ENCODE data around the gene GUCY2D. TPM values are rescaled to one million over a fixed set of nuclear protein-coding genes. Genes with fewer than 3 reads are reported as not detected.

The GUCY2D gene
- total RNA-seq, 2 donors from 2014 or later: 1.2 to 1.6 TPM

- Histone ChIP-seq H3K36me3 (ENCODE audit: control insufficient read depth, insufficient read depth, low read length) (no peaks in the 10 kb centered on the region), H3K4me3 (ENCODE audit: low read length) (no peak overlapping the region), H3K27me3 (ENCODE audit: control insufficient read depth, insufficient read depth, low read length, poor library complexity, severe bottlenecking) (no peaks in the 10 kb centered on the region), H3K4me1 (ENCODE audit: control insufficient read depth, insufficient read depth, low read length) (no peaks in the 10 kb centered on the region), H3K9ac (ENCODE audit: extremely low read depth, low read length, poor library complexity, severe bottlenecking) (no peak overlapping the region), H3K9me3 (ENCODE audit: control insufficient read depth, low read length) (no peaks in the 10 kb centered on the region), H3K27ac (ENCODE audit: low read depth, low read length) (no peak overlapping the region)
- Mint-ChIP-seq H3K36me3 (ENCODE audit: low read depth) (peaks cover 4% of the 10 kb centered on the region), H3K27me3 (ENCODE audit: insufficient read depth) (no peaks in the 10 kb centered on the region), H3K4me3 (no peak overlapping the region), H3K9me3 (peaks cover 5% of the 10 kb centered on the region), H3K4me1 (peaks cover 10% of the 10 kb centered on the region), H3K27ac (no peak overlapping the region)
- DNase-seq: no peak
- 71 to 80% methylated on average over 1 to 2 of the region's 2 CpGs for WGBS, 2 experiments (ENCODE audit: insufficient coverage in 1 of 2, insufficient read length in 1 of 2)
- no peak for TF ChIP-seq CTCF (conservative IDR thresholded peaks at IDR 0.05)
These were observed 34.7 kb upstream of the GUCY2D start for GRCh38 chr17:7967751-7968150.

GRCh38 chr17:7969433-7969832 is 33.0 kb upstream of the GUCY2D start:
- H3K4me3 Mint-ChIP-seq: no peak overlapping the region

GRCh38 chr17:7971651-7972050 is 30.8 kb upstream of the GUCY2D start:
- H3K27me3 ChIP-seq (ENCODE audit: control insufficient read depth, insufficient read depth, low read length, poor library complexity, severe bottlenecking): no peaks in the 10 kb centered on the region
- no peak for TF ChIP-seq CTCF (conservative IDR thresholded peaks at IDR 0.05)
- no peaks in the 10 kb centered on the region for H3K27me3 Mint-ChIP-seq (ENCODE audit: insufficient read depth)
- no peak overlapping the region for H3K27ac ChIP-seq (ENCODE audit: low read depth, low read length)
- H3K4me3 Mint-ChIP-seq: peak overlapping the region; percentile 31
- peak overlapping the region; percentile 16 for H3K9ac ChIP-seq (ENCODE audit: extremely low read depth, low read length, poor library complexity, severe bottlenecking)
- DNase-seq: peak; percentile 83
- H3K4me1 ChIP-seq (ENCODE audit: control insufficient read depth, insufficient read depth, low read length): no peaks in the 10 kb centered on the region
- H3K9me3 Mint-ChIP-seq: peaks cover 35% of the 10 kb centered on the region
- H3K36me3 Mint-ChIP-seq (ENCODE audit: low read depth): peaks cover 15% of the 10 kb centered on the region
- peaks cover 29% of the 10 kb centered on the region for H3K9me3 ChIP-seq (ENCODE audit: control insufficient read depth, low read length)
- H3K4me1 Mint-ChIP-seq: peaks cover 10% of the 10 kb centered on the region
- H3K36me3 ChIP-seq (ENCODE audit: control insufficient read depth, insufficient read depth, low read length): no peaks in the 10 kb centered on the region
- 43 to 66% methylated on average over 3 to 4 of the region's 4 CpGs for WGBS, 2 experiments (ENCODE audit: insufficient coverage in 1 of 2, insufficient read length in 1 of 2)
- peak overlapping the region; percentile 53 for H3K4me3 ChIP-seq (ENCODE audit: low read length)
- H3K27ac Mint-ChIP-seq: peak overlapping the region; percentile 96

More at GRCh38 chr17:7969433-7969832, 33.0 kb upstream of the GUCY2D start:
- no peaks in the 10 kb centered on the region for H3K4me1 ChIP-seq (ENCODE audit: control insufficient read depth, insufficient read depth, low read length)
- no peak overlapping the region for H3K9ac ChIP-seq (ENCODE audit: extremely low read depth, low read length, poor library complexity, severe bottlenecking)
- peaks cover 16% of the 10 kb centered on the region for H3K9me3 Mint-ChIP-seq
- TF ChIP-seq CTCF (conservative IDR thresholded peaks at IDR 0.05): no peak
- peaks cover 10% of the 10 kb centered on the region for H3K4me1 Mint-ChIP-seq
- H3K27ac Mint-ChIP-seq: no peak overlapping the region
- peaks cover 11% of the 10 kb centered on the region for H3K9me3 ChIP-seq (ENCODE audit: control insufficient read depth, low read length)
- H3K4me3 ChIP-seq (ENCODE audit: low read length): no peak overlapping the region
- H3K27me3 Mint-ChIP-seq (ENCODE audit: insufficient read depth): no peaks in the 10 kb centered on the region
- H3K27ac ChIP-seq (ENCODE audit: low read depth, low read length): no peak overlapping the region
- no peaks in the 10 kb centered on the region for H3K36me3 ChIP-seq (ENCODE audit: control insufficient read depth, insufficient read depth, low read length)
- H3K36me3 Mint-ChIP-seq (ENCODE audit: low read depth): peaks cover 5% of the 10 kb centered on the region
- DNase-seq: no peak
- H3K27me3 ChIP-seq (ENCODE audit: control insufficient read depth, insufficient read depth, low read length, poor library complexity, severe bottlenecking): no peaks in the 10 kb centered on the region
- 93 to 96% methylated on average over 3 to 6 of the region's 6 CpGs for WGBS, 2 experiments (ENCODE audit: insufficient coverage in 1 of 2, insufficient read length in 1 of 2)

Measured in endodermal cell (in vitro differentiated cells).